Trophoblast cell (in vitro differentiated cells and primary cell): ENCODE data around the gene WDR19.

Experiments used
- DNase-seq, 2 donors: peaks; one replicate each; pipeline ENCODE4 v3.0.0-alpha.2; 2016
- H2AFZ ChIP-seq: 2 replicates; pipeline ENCODE4 v1.6.1; 2013; ENCODE audit warnings: low read length, moderate library complexity, mild to moderate bottlenecking; ENCODE audit not compliant: insufficient read depth, poor library complexity
- H2AK5ac ChIP-seq: 2 replicates; pipeline ENCODE4 v1.6.1; 2013; ENCODE audit warnings: mild to moderate bottlenecking, low read length
- H2BK120ac ChIP-seq: 2 replicates; pipeline ENCODE4 v1.6.1; 2013; ENCODE audit warnings: low read length, mild to moderate bottlenecking, moderate library complexity; ENCODE audit not compliant: insufficient read depth, poor library complexity
- H2BK12ac ChIP-seq: 2 replicates; pipeline ENCODE4 v1.6.1; 2013; ENCODE audit warnings: mild to moderate bottlenecking, low read length, moderate library complexity
- H2BK5ac ChIP-seq: 2 replicates; pipeline ENCODE4 v1.6.1; 2013; ENCODE audit warnings: low read length, low read depth, moderate library complexity, mild to moderate bottlenecking; ENCODE audit not compliant: poor library complexity
- H3K14ac ChIP-seq: 2 replicates; pipeline ENCODE4 v1.6.1; 2013; ENCODE audit warnings: mild to moderate bottlenecking, low read length
- H3K18ac ChIP-seq: 2 replicates; pipeline ENCODE4 v1.6.1; 2013; ENCODE audit warnings: mild to moderate bottlenecking, low read length
- H3K23ac ChIP-seq: 2 replicates; pipeline ENCODE4 v1.6.1; 2013; ENCODE audit warnings: low read length
- H3K27ac ChIP-seq: 2 replicates; pipeline ENCODE4 v1.5.1; 2013; ENCODE audit warnings: low read depth, mild to moderate bottlenecking, inconsistent platforms, low read length, moderate library complexity
- H3K27me3 ChIP-seq: 2 replicates; pipeline ENCODE4 v1.6.1; 2013; ENCODE audit warnings: inconsistent platforms, mild to moderate bottlenecking, low read length, moderate library complexity; ENCODE audit not compliant: insufficient read depth
- H3K36me3 ChIP-seq, 2 experiments: 1 replicate in 1 of 2; 2 replicates in 1 of 2; pipeline ENCODE4 v1.6.1; 2013; ENCODE audit warnings: low read length in 2 of 2, mild to moderate bottlenecking in 2 of 2, moderate library complexity in 1 of 2; ENCODE audit not compliant: insufficient read depth in 2 of 2, control insufficient read depth in 1 of 2
- H3K4ac ChIP-seq: 2 replicates; pipeline ENCODE4 v1.6.1; 2013; ENCODE audit warnings: low read depth, mild to moderate bottlenecking, low read length, moderate library complexity
- H3K4me1 ChIP-seq, 2 experiments: 1 replicate in 1 of 2; 2 replicates in 1 of 2; pipeline ENCODE4 v1.6.1; 2013; ENCODE audit warnings: low read length in 2 of 2, mild to moderate bottlenecking in 2 of 2, moderate library complexity in 1 of 2; ENCODE audit not compliant: insufficient read depth in 2 of 2, control insufficient read depth in 1 of 2
- H3K4me2 ChIP-seq: 2 replicates; pipeline ENCODE4 v1.6.1; 2013; ENCODE audit warnings: inconsistent platforms, mild to moderate bottlenecking, low read length, moderate library complexity
- H3K4me3 ChIP-seq: 2 replicates; pipeline ENCODE4 v1.5.1; 2013; ENCODE audit warnings: mild to moderate bottlenecking, low read depth, low read length, inconsistent platforms
- H3K79me1 ChIP-seq: one replicate; pipeline ENCODE4 v1.6.1; 2013; ENCODE audit warnings: low read length
- H3K79me2 ChIP-seq: 2 replicates; pipeline ENCODE4 v1.6.1; 2013; ENCODE audit warnings: low read length, mild to moderate bottlenecking; ENCODE audit not compliant: control insufficient read depth, insufficient read depth, poor library complexity
- H3K9ac ChIP-seq: 2 replicates; pipeline ENCODE4 v1.6.1; 2013; ENCODE audit warnings: mild to moderate bottlenecking, low read length
- H3K9me3 ChIP-seq: 2 replicates; pipeline ENCODE4 v1.6.1; 2013; ENCODE audit warnings: low read depth, mild to moderate bottlenecking, control low read depth, inconsistent platforms, low read length; ENCODE audit not compliant: insufficient read depth
- H4K12ac ChIP-seq: 2 replicates; pipeline ENCODE4 v1.6.1; 2013; ENCODE audit warnings: low read depth, mild to moderate bottlenecking, low read length, moderate library complexity
- H4K8ac ChIP-seq: 2 replicates; pipeline ENCODE4 v1.6.1; 2013; ENCODE audit warnings: low read depth, mild to moderate bottlenecking, low read length, moderate library complexity
- H4K91ac ChIP-seq: one replicate; pipeline ENCODE4 v1.6.1; 2013; ENCODE audit warnings: low read depth, mild to moderate bottlenecking, low read length, moderate library complexity
- WGBS: extraction: QIAGEN DNeasy Blood & Tissue Kit; methylation state at CpG from one replicate; pipeline ENCODE4 v1.1.7; 2013; ENCODE audit warnings: missing lambda C conversion rate; ENCODE audit not compliant: insufficient read length, insufficient coverage; ENCODE audit errors: extremely low coverage; 5-methylcytosine and 5-hydroxymethylcytosine counted together

WDR19 gene

GRCh38 chr4:39319676-39320075 lies 137.3 kb downstream of the WDR19 start:
- Histone ChIP-seq H3K27me3 (no peaks in the 10 kb centered on the region), H3K4me3 (no peak overlapping the region), H3K4ac (no peak overlapping the region), H3K36me3 (peaks cover 6 to 8% of the 10 kb centered on the region in 2 experiments), H3K27ac (no peak overlapping the region), H3K23ac (no peak overlapping the region), H4K8ac (no peak overlapping the region), H2BK5ac (no peak overlapping the region), H4K12ac (no peak overlapping the region), H3K14ac (no peak overlapping the region), H3K4me1 (no peaks in the 10 kb centered on the region), H3K9me3 (no peaks in the 10 kb centered on the region), H3K79me2 (no peaks in the 10 kb centered on the region), H3K18ac (no peak overlapping the region), H3K79me1 (no peaks in the 10 kb centered on the region), H2AK5ac (no peak overlapping the region), H2BK12ac (no peak overlapping the region), H3K4me2 (no peak overlapping the region), H3K9ac (no peak overlapping the region), H4K91ac (no peak overlapping the region), H2BK120ac (no peak overlapping the region), H2AFZ (no peak overlapping the region)
- DNase-seq = peak in 1 of 2 donors; percentile 15
- WGBS = no CpG with 5 or more reads among the region's 4 CpGs

GRCh38 chr4:39320381-39321115 lies 138.2 kb downstream of the WDR19 start:
- H4K12ac ChIP-seq = no peak overlapping the region
- H4K91ac ChIP-seq = no peak overlapping the region
- H3K23ac ChIP-seq = no peak overlapping the region
- H3K27me3 ChIP-seq = no peaks in the 10 kb centered on the region
- H3K4me1 ChIP-seq = no peaks in the 10 kb centered on the region
- peaks cover 6 to 8% of the 10 kb centered on the region in 2 experiments for H3K36me3 ChIP-seq
- no peak overlapping the region for H2AK5ac ChIP-seq
- H3K79me2 ChIP-seq = no peaks in the 10 kb centered on the region
- H3K27ac ChIP-seq = no peak overlapping the region
- H2BK12ac ChIP-seq = no peak overlapping the region
- no peak overlapping the region for H3K4me3 ChIP-seq
- H3K18ac ChIP-seq = no peak overlapping the region
- no peak overlapping the region for H4K8ac ChIP-seq
- DNase-seq = no peak
- no peak overlapping the region for H3K4me2 ChIP-seq
- H2BK5ac ChIP-seq = no peak overlapping the region
- H3K9ac ChIP-seq = no peak overlapping the region
- H3K14ac ChIP-seq = no peak overlapping the region
- H3K79me1 ChIP-seq = no peaks in the 10 kb centered on the region
- no peaks in the 10 kb centered on the region for H3K9me3 ChIP-seq
- no peak overlapping the region for H3K4ac ChIP-seq
- no peak overlapping the region for H2BK120ac ChIP-seq
- H2AFZ ChIP-seq = no peak overlapping the region

- Histone ChIP-seq H3K79me1 (no peaks in the 10 kb centered on the region), H3K36me3 (peaks cover 7 to 8% of the 10 kb centered on the region in 2 experiments), H3K27me3 (no peaks in the 10 kb centered on the region), H3K4ac (no peak overlapping the region), H4K91ac (no peak overlapping the region), H2AFZ (no peak overlapping the region), H3K79me2 (no peaks in the 10 kb centered on the region), H3K18ac (no peak overlapping the region), H3K23ac (no peak overlapping the region), H4K12ac (no peak overlapping the region), H3K14ac (no peak overlapping the region), H3K4me3 (no peak overlapping the region), H2BK5ac (no peak overlapping the region), H3K4me2 (no peak overlapping the region), H3K9me3 (no peaks in the 10 kb centered on the region), H3K9ac (no peak overlapping the region), H2AK5ac (no peak overlapping the region), H2BK12ac (no peak overlapping the region), H3K4me1 (no peaks in the 10 kb centered on the region), H2BK120ac (no peak overlapping the region), H3K27ac (no peak overlapping the region), H4K8ac (no peak overlapping the region)
- WGBS = no CpG with 5 or more reads among the region's 1 CpG
- no peak for DNase-seq
Measured at GRCh38 chr4:39323821-39324220, 141.5 kb downstream of the WDR19 start.

GRCh38 chr4:39324446-39324845 lies 142.1 kb downstream of the WDR19 start:
- H3K18ac ChIP-seq = no peak overlapping the region
- no CpG with 5 or more reads among the region's 2 CpGs for WGBS

More at GRCh38 chr4:39324446-39324845, 142.1 kb downstream of the WDR19 start:
- H3K79me1 ChIP-seq = no peaks in the 10 kb centered on the region
- H3K27me3 ChIP-seq = no peaks in the 10 kb centered on the region
- H3K9me3 ChIP-seq = no peaks in the 10 kb centered on the region
- no peak for DNase-seq
- no peak overlapping the region for H2AFZ ChIP-seq
- no peak overlapping the region for H2BK12ac ChIP-seq
- H2BK5ac ChIP-seq = no peak overlapping the region
- no peak overlapping the region for H3K23ac ChIP-seq
- no peak overlapping the region for H3K14ac ChIP-seq
- H3K4me2 ChIP-seq = no peak overlapping the region
- H3K27ac ChIP-seq = no peak overlapping the region
- no peak overlapping the region for H2BK120ac ChIP-seq
- no peak overlapping the region for H2AK5ac ChIP-seq
- H3K4me1 ChIP-seq = no peaks in the 10 kb centered on the region
- H4K8ac ChIP-seq = no peak overlapping the region
- peaks cover 5 to 6% of the 10 kb centered on the region in 2 experiments for H3K36me3 ChIP-seq
- H3K4ac ChIP-seq = no peak overlapping the region
- H3K79me2 ChIP-seq = no peaks in the 10 kb centered on the region
- no peak overlapping the region for H4K91ac ChIP-seq
- H3K4me3 ChIP-seq = no peak overlapping the region
- no peak overlapping the region for H4K12ac ChIP-seq
- H3K9ac ChIP-seq = no peak overlapping the region
